Tibial artery (tissue), 4 donors: ENCODE results near the gene PDLIM7.

ENCODE experiments used
- DNase-seq, 2 donors: peaks; one replicate each; pipeline ENCODE4 v3.0.0-alpha.2; 2019
- H3K27ac ChIP-seq, 2 donors: fragments of 200-600 bp; sonication (generic) in 1 of 2; 1 replicate in 1 of 2; 2 replicates in 1 of 2; pipeline ENCODE4 v1.5.1; 2018 to 2019; ENCODE audit warnings: mild to moderate bottlenecking in 1 of 2
- H3K27me3 ChIP-seq, 2 donors: fragments of 200-600 bp; sonication (generic) in 1 of 2; one replicate each; pipeline versions ENCODE4 v1.5.1 to v1.6.0; 2016 to 2019
- H3K36me3 ChIP-seq, 3 donors: fragments of 200-600 bp; sonication (generic) in 2 of 3; one replicate each; pipeline ENCODE4 v1.5.1; 2016 to 2019; ENCODE audit warnings: mild to moderate bottlenecking in 2 of 3
- H3K4me1 ChIP-seq, 4 donors: fragments of 200-600 bp; sonication (generic) in 2 of 4; 1 replicate in 3 of 4; 2 replicates in 1 of 4; pipeline ENCODE4 v1.5.1; 2016 to 2019
- H3K4me3 ChIP-seq, 2 donors: fragments of 200-600 bp; sonication (generic) in 1 of 2; 1 replicate in 1 of 2; 2 replicates in 1 of 2; pipeline ENCODE4 v1.5.1; 2018 to 2019; ENCODE audit warnings: mild to moderate bottlenecking in 2 of 2
- H3K9me3 ChIP-seq, 3 donors: fragments of 200-600 bp; sonication (generic) in 1 of 3; one replicate each; pipeline ENCODE4 v1.5.1; 2016 to 2019
- intact Hi-C: fragments of 100-400 bp; cut with DNase I; formaldehyde crosslinking; loops from one replicate; pipeline ENCODE4 v1.15.0; 2023; ENCODE audit warnings: low total_unique reads
- TF ChIP-seq, protein P1 (sequence below), 2 experiments: fragments of 200-600 bp in 1 of 2; fragments of 450-650 bp in 1 of 2; IDR thresholded peaks; one replicate each; pipeline ENCODE4 v1.5.1; 2017 to 2019; ENCODE audit warnings: antibody characterized with exemption in 2 of 2, mild to moderate bottlenecking in 1 of 2, moderate library complexity in 1 of 2

The PDLIM7 gene

DNA sequence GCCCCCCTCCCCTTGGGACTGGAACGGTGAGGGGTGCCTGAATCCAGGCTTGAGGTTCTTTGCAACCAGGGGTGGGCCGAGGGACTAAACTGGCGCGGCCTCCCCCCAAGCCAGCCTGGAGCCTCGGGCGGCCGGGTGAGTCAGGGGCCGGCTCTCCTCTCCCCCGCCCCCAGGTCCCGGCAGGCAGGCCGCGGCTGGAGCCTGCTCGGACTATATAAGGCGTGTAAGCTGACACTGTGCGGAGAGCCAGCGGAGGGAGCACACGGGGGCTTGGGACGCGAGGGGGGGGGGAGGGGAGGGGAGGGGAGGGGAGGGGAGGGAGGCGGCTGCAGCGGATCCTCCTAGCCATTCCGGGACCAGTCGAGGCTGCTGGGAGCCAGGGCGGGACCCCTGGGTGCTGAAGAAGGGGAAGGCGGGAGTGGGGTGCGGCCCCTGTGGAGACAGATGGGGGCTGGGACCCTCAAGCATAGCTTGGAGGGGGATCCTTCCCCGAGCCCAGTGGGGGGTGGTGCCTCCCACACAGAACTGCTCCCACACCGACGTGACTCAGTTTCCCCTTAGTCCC is 595 bp downstream of the PDLIM7 start:
- peaks cover 7 to 65% (median 56%) of the 10 kb centered on the region in 4 donors for H3K4me1 ChIP-seq
- intact Hi-C loops, result no loop called here
- H3K27me3 ChIP-seq, result no peaks in the 10 kb centered on the region

DNA sequence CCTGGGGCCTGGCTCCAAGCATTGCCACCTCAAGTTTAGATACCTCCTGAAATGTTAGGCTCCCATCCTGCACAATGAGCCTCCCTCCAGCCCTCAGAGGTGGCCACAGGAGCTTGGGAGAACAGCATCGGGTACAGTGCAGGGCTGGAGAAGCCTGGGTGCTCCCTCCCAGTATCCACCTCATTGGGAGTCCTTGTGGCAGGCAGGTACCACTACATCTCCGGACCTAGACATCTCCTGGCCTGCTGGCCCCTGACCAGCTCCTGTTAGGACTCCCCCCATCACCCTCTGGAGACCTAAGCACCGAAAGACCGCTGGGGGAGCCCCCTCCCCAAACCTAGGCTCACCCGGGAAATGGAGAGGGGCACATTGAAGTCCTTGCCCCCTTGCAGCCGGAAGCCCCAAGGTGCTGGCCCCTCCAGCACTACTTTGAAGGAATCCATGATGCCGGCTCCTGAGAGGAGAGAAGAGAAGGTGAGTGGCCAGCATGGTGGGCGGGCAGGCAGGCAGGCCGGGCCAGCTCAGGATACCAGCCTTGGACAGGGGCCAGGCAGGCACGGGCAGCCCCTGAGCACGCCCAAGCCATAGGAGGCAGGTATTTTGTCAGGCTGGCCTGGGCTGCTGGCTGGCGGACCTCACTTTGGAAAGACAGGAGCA is 1.2 kb downstream of the PDLIM7 start:
- no peaks in the 10 kb centered on the region for H3K27me3 ChIP-seq
- intact Hi-C loops, result no loop called here
- peak in 1 of 2 donors; percentile 79 for DNase-seq
- H3K36me3 ChIP-seq, result peaks cover 14 to 19% (median 16%) of the 10 kb centered on the region in 3 donors
- TF ChIP-seq, protein P1, sequence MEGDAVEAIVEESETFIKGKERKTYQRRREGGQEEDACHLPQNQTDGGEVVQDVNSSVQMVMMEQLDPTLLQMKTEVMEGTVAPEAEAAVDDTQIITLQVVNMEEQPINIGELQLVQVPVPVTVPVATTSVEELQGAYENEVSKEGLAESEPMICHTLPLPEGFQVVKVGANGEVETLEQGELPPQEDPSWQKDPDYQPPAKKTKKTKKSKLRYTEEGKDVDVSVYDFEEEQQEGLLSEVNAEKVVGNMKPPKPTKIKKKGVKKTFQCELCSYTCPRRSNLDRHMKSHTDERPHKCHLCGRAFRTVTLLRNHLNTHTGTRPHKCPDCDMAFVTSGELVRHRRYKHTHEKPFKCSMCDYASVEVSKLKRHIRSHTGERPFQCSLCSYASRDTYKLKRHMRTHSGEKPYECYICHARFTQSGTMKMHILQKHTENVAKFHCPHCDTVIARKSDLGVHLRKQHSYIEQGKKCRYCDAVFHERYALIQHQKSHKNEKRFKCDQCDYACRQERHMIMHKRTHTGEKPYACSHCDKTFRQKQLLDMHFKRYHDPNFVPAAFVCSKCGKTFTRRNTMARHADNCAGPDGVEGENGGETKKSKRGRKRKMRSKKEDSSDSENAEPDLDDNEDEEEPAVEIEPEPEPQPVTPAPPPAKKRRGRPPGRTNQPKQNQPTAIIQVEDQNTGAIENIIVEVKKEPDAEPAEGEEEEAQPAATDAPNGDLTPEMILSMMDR (IDR thresholded peaks at IDR 0.05), result peak; percentile 13 to 23
- H3K4me3 ChIP-seq, result peak overlapping the region; percentile 83 to 100
- peak overlapping the region; percentile 92 to 100 for H3K27ac ChIP-seq
- H3K4me1 ChIP-seq, result peaks cover 7 to 71% (median 62%) of the 10 kb centered on the region in 4 donors
- no peaks in the 10 kb centered on the region for H3K9me3 ChIP-seq

More for the DNA sequence above, 595 bp downstream of the PDLIM7 start:
- Histone ChIP-seq H3K9me3 (no peaks in the 10 kb centered on the region), H3K4me3 (peak overlapping the region; percentile 83 to 100), H3K27ac (peak overlapping the region; percentile 92 to 100), H3K36me3 (peaks cover 8 to 17% (median 13%) of the 10 kb centered on the region in 3 donors)
- peak; percentile 86 to 96 for DNase-seq
- TF ChIP-seq, protein P1 (IDR thresholded peaks at IDR 0.05), result no peak

DNA sequence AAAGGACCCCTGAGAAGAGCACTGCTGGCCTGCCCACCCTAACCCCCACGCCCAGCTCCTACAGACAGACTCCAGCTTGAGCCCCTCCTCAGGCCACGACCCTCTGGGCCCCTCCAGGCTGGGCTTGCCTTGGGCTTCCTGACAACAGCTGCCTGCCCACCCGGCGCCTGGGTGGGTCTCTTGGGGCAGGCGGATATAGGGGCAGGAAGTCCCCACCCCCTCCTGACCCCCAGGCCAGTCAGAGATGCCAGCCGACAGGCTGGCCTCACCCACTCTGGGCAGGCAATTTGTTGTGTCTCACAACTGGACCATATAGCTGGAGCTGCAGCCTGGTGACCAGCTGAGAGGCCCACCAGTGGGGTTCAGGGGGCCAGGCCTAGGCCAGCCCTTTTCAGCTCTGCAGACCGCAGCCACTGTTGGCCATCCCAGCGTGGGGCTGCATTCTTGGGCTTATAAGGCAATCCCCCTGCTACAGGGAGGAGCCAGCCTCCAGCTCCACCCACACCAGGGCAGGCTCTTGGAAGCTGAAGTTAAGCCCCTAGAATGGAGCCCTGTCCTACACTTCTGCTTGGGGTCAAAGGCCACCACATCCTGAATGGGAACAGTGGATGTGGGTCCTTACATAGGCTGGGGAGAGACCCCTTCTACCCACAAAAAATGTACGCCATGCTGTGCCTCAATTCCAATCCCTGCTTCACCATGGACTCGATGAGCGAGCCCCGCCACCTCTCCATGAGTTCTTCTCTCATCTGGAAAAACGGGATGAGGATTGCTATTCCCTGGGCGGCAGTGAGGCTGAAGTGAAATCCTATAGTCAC is 2.0 kb downstream of the PDLIM7 start:
- peaks cover 7 to 74% (median 67%) of the 10 kb centered on the region in 4 donors for H3K4me1 ChIP-seq
- peak overlapping the region; percentile 92 to 100 for H3K27ac ChIP-seq
- H3K9me3 ChIP-seq, result no peaks in the 10 kb centered on the region
- no peaks in the 10 kb centered on the region for H3K27me3 ChIP-seq
- DNase-seq, result peak; percentile 85 to 97
- intact Hi-C loops, result no loop called here
- TF ChIP-seq, protein P1 (IDR thresholded peaks at IDR 0.05), result no peak
- H3K4me3 ChIP-seq, result peak overlapping the region; percentile 83 to 100
- peaks cover 19 to 22% (median 21%) of the 10 kb centered on the region in 3 donors for H3K36me3 ChIP-seq

DNA sequence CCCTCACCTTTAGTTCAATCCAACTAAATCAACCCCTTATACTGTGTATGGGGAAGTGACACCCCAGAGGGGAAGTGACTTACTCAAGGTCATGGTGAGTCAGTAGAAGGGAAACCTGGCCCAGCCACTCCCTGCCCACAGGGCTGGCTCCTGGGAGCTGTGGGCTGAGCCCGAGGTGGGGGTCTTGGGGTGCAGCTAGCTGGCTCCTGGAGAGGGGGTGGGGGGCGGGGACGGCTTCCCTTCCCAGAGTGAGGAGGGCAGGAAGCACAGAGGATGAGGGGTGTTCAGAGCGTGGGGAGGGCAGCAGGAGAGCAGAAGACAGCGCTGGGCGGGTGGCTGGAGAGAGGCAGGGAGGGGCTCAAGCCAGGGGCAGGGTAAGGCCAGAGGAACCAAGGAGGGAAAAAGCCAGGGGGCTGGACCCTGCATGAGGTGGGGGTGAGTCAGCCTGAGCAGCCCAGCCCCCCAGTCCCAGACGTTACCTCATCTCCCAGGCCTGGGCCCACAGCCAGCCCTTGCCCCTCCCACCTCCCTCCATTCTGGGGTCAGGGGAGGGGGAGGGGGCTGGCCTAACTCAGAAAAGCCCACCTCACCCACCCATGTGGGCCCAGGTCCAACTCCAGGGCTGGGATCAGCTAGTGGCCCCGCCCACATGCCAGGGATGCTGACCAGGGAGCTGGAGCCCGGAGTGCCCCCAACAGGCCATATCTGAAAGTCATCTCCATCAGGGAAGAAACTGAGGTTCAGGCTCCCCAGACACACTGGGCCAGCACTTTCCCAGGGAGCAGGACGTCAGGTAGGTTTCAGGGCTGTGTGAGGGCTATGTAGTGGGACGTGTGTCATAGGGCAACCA is 2.8 kb downstream of the PDLIM7 start:
- intact Hi-C loops, result no loop called here
- no peaks in the 10 kb centered on the region for H3K27me3 ChIP-seq
- DNase-seq, result peak; percentile 78 to 93
- peaks cover 27 to 31% (median 28%) of the 10 kb centered on the region in 3 donors for H3K36me3 ChIP-seq
- no peaks in the 10 kb centered on the region for H3K9me3 ChIP-seq
- peak overlapping the region; percentile 83 to 100 for H3K4me3 ChIP-seq
- peak overlapping the region; percentile 92 to 100 for H3K27ac ChIP-seq
- TF ChIP-seq, protein P1 (IDR thresholded peaks at IDR 0.05), result peak; percentile 15 to 21
- H3K4me1 ChIP-seq, result peaks cover 7 to 82% (median 74%) of the 10 kb centered on the region in 4 donors
